Measurements from ENCODE around the gene ZNF296. TPM values are rescaled to one million over a fixed set of nuclear protein-coding genes. Genes with fewer than 3 reads are reported as not detected.

ZNF296 gene
- total RNA-seq, 1 donor from 2014 or later: 0.12 TPM

DNA sequence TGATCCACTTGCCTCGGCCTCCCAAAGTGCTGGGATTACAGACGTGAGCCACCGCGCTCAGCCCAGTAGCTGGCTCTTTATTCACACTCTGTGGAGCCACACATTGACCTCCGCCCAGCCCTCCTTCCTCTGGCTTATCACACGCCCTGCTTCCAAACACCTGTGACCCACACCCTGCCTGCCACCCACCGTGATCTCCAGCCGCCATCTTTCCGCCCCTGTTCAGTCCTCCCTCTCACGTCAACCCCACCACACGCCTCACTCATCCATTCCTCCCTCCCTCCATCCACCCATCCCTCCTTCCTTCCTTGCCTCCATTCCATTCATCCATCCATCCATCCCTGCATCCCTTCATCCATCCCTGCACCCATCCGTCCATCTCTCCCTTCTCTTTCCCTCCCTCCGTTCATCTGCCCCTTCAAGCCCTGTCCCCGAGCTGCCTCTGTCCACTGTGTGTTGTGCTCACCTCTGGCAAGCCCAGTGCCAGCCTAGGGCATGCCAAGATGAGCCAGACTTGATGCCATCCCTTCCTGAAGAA, 17.6 kb downstream of the ZNF296 start:
- TF ChIP-seq, protein P1, sequence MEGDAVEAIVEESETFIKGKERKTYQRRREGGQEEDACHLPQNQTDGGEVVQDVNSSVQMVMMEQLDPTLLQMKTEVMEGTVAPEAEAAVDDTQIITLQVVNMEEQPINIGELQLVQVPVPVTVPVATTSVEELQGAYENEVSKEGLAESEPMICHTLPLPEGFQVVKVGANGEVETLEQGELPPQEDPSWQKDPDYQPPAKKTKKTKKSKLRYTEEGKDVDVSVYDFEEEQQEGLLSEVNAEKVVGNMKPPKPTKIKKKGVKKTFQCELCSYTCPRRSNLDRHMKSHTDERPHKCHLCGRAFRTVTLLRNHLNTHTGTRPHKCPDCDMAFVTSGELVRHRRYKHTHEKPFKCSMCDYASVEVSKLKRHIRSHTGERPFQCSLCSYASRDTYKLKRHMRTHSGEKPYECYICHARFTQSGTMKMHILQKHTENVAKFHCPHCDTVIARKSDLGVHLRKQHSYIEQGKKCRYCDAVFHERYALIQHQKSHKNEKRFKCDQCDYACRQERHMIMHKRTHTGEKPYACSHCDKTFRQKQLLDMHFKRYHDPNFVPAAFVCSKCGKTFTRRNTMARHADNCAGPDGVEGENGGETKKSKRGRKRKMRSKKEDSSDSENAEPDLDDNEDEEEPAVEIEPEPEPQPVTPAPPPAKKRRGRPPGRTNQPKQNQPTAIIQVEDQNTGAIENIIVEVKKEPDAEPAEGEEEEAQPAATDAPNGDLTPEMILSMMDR (IDR thresholded peaks at IDR 0.05): no peak
- Mint-ChIP-seq H3K9me3 (ENCODE audit: low read depth) (no peaks in the 10 kb centered on the region), H3K4me1 (ENCODE audit: low read depth) (peaks cover 4% of the 10 kb centered on the region), H3K27ac (ENCODE audit: unreplicated experiment) (no peak overlapping the region), H3K27me3 (ENCODE audit: low read depth) (no peaks in the 10 kb centered on the region), H3K4me3 (ENCODE audit: unreplicated experiment) (no peak overlapping the region), H3K36me3 (ENCODE audit: low read depth) (peaks cover 38% of the 10 kb centered on the region)
- no peak for DNase-seq (ENCODE audit: low spot score)

- no peaks in the 10 kb centered on the region for H3K9me3 Mint-ChIP-seq (ENCODE audit: low read depth)
- peaks cover 35% of the 10 kb centered on the region for H3K36me3 Mint-ChIP-seq (ENCODE audit: low read depth)
- no peak overlapping the region for H3K4me3 Mint-ChIP-seq (ENCODE audit: unreplicated experiment)
- no peaks in the 10 kb centered on the region for H3K27me3 Mint-ChIP-seq (ENCODE audit: low read depth)
- no peak overlapping the region for H3K27ac Mint-ChIP-seq (ENCODE audit: unreplicated experiment)
- peaks cover 4% of the 10 kb centered on the region for H3K4me1 Mint-ChIP-seq (ENCODE audit: low read depth)
- no peak for DNase-seq (ENCODE audit: low spot score)
- TF ChIP-seq, protein P1 (IDR thresholded peaks at IDR 0.05): no peak
Measured at GRCh38 chr19:45057444-45057843, 18.8 kb downstream of the ZNF296 start.

DNA sequence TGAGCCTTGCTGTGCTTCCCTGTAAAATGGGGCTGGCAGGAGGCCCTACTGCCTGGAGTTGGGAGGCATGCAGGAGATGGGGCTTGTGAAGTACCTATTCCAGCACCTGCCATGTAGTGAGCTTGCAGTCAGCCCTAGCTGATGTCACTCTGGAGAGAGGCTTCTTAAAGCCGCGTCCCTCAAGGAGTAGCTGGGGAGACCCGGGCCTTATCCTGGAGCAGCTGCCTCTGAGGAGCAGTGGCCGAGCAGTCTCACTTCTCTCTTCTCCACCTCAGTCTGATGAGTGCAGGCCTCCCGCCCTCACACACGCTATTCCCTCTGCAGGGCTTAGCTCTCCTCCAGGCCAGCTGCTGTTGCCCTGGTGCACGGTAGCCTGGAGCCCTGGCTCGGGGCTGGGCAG, 19.4 kb downstream of the ZNF296 start:
- H3K9me3 Mint-ChIP-seq (ENCODE audit: low read depth): no peaks in the 10 kb centered on the region
- no peaks in the 10 kb centered on the region for H3K27me3 Mint-ChIP-seq (ENCODE audit: low read depth)
- no peak overlapping the region for H3K4me3 Mint-ChIP-seq (ENCODE audit: unreplicated experiment)
- peaks cover 38% of the 10 kb centered on the region for H3K36me3 Mint-ChIP-seq (ENCODE audit: low read depth)
- peaks cover 4% of the 10 kb centered on the region for H3K4me1 Mint-ChIP-seq (ENCODE audit: low read depth)
- TF ChIP-seq, protein P1 (IDR thresholded peaks at IDR 0.05): no peak
- no peak for DNase-seq (ENCODE audit: low spot score)
- H3K27ac Mint-ChIP-seq (ENCODE audit: unreplicated experiment): no peak overlapping the region

GRCh38 chr19:45051929-45052579, 24.2 kb downstream of the ZNF296 start:
- Mint-ChIP-seq H3K27ac (ENCODE audit: unreplicated experiment) (no peak overlapping the region), H3K4me3 (ENCODE audit: unreplicated experiment) (no peak overlapping the region)

GRCh38 chr19:45050036-45050435, 26.2 kb downstream of the ZNF296 start:
- Mint-ChIP-seq H3K4me3 (ENCODE audit: unreplicated experiment) (no peak overlapping the region), H3K9me3 (ENCODE audit: low read depth) (no peaks in the 10 kb centered on the region), H3K27me3 (ENCODE audit: low read depth) (no peaks in the 10 kb centered on the region), H3K36me3 (ENCODE audit: low read depth) (peaks cover 11% of the 10 kb centered on the region), H3K4me1 (ENCODE audit: low read depth) (peaks cover 10% of the 10 kb centered on the region), H3K27ac (ENCODE audit: unreplicated experiment) (no peak overlapping the region)
- no peak for DNase-seq (ENCODE audit: low spot score)
- TF ChIP-seq, protein P1 (IDR thresholded peaks at IDR 0.05): no peak

More at GRCh38 chr19:45051929-45052579, 24.2 kb downstream of the ZNF296 start:
- DNase-seq (ENCODE audit: low spot score): peak; percentile 69
- Mint-ChIP-seq H3K9me3 (ENCODE audit: low read depth) (no peaks in the 10 kb centered on the region), H3K36me3 (ENCODE audit: low read depth) (peaks cover 11% of the 10 kb centered on the region), H3K27me3 (ENCODE audit: low read depth) (no peaks in the 10 kb centered on the region), H3K4me1 (ENCODE audit: low read depth) (peaks cover 10% of the 10 kb centered on the region)
- TF ChIP-seq, protein P1 (IDR thresholded peaks at IDR 0.05): no peak

Data from chondrocyte (in vitro differentiated cells).